Common myeloid progenitor, CD34-positive (primary cell): ENCODE data around the gene PCCA.

Source experiments
- CTCF ChIA-PET: fragments of 350-600 bp; sonication (Branson Sonifier 250); formaldehyde crosslinking; loops from one replicate; lab custom pipeline; 2021; ENCODE audit warnings: antibody characterized with exemption; lab: Charles Lee
- POLR2A ChIA-PET: fragments of 350-600 bp; sonication (Branson Sonifier 250); formaldehyde crosslinking; loops from one replicate; lab custom pipeline; 2021; ENCODE audit warnings: antibody characterized with exemption; lab: Charles Lee
- DNase-seq, 3 donors: peaks; one replicate each; pipeline versions ENCODE4 v3.0.0 to v3.0.0-alpha.2; 2013
- H3K27ac ChIP-seq, 2 experiments: 1 replicate in 1 of 2; 2 replicates in 1 of 2; pipeline ENCODE4 v1.7.0; 2013; ENCODE audit warnings: inconsistent platforms in 2 of 2, low read length in 2 of 2, mild to moderate bottlenecking in 2 of 2, low read depth in 1 of 2, moderate library complexity in 1 of 2; ENCODE audit not compliant: severe bottlenecking in 2 of 2, insufficient read depth in 1 of 2, poor library complexity in 1 of 2
- H3K27me3 ChIP-seq, 5 experiments: replicated peaks in 2 of 5; 1 replicate in 3 of 5; 2 replicates in 2 of 5; pipeline versions ENCODE4 v1.6.1 to v1.7.0; 2013; ENCODE audit warnings: low read length in 4 of 5, mild to moderate bottlenecking in 2 of 5, moderate library complexity in 2 of 5, inconsistent platforms in 1 of 5; ENCODE audit not compliant: insufficient read depth in 5 of 5, control insufficient read depth in 4 of 5
- H3K36me3 ChIP-seq, 4 experiments: 1 replicate in 2 of 4; 2 replicates in 2 of 4; pipeline versions ENCODE4 v1.6.1 to v1.7.0; 2013; ENCODE audit warnings: low read length in 3 of 4, control low read depth in 1 of 4, mild to moderate bottlenecking in 1 of 4; ENCODE audit not compliant: control insufficient read depth in 4 of 4, insufficient read depth in 4 of 4
- H3K4me1 ChIP-seq, 4 experiments: 1 replicate in 3 of 4; 2 replicates in 1 of 4; pipeline versions ENCODE4 v1.6.1 to v1.7.1; 2013; ENCODE audit warnings: low read length in 3 of 4, mild to moderate bottlenecking in 3 of 4, control low read depth in 1 of 4, inconsistent platforms in 1 of 4, moderate library complexity in 1 of 4; ENCODE audit not compliant: control insufficient read depth in 4 of 4, insufficient read depth in 4 of 4; ENCODE audit errors: control extremely low read depth in 1 of 4
- H3K4me3 ChIP-seq, 7 experiments: 1 replicate in 4 of 7; 2 replicates in 3 of 7; pipeline versions ENCODE4 v1.5.1 to v1.7.0; 2013; ENCODE audit warnings: mild to moderate bottlenecking in 7 of 7, low read length in 6 of 7, moderate library complexity in 6 of 7, inconsistent platforms in 2 of 7, low read depth in 2 of 7, control low read depth in 1 of 7; ENCODE audit not compliant: insufficient read depth in 4 of 7, control insufficient read depth in 1 of 7; ENCODE audit errors: extremely low read depth in 1 of 7
- H3K9me3 ChIP-seq, 5 experiments: 1 replicate in 4 of 5; 2 replicates in 1 of 5; pipeline versions ENCODE4 v1.6.1 to v1.7.1; 2013; ENCODE audit warnings: low read length in 4 of 5, mild to moderate bottlenecking in 2 of 5, inconsistent platforms in 1 of 5, low read depth in 1 of 5, moderate library complexity in 1 of 5; ENCODE audit not compliant: control insufficient read depth in 4 of 5, insufficient read depth in 2 of 5; ENCODE audit errors: control extremely low read depth in 1 of 5
- WGBS: methylation state at CpG from one replicate; pipeline ENCODE4 v1.1.5; 2013; ENCODE audit not compliant: insufficient coverage; 5-methylcytosine and 5-hydroxymethylcytosine counted together

PCCA gene

GRCh38 chr13:100182900-100183490 lies 94.1 kb downstream of the PCCA start:
- H3K36me3 ChIP-seq: no peaks in the 10 kb centered on the region
- H3K27me3 ChIP-seq: no peaks in the 10 kb centered on the region
- CTCF ChIA-PET: interaction anchor here (1.5 kb wide), 1 partner anchor 49 kb away, joined by 4 read pairs; no protein-coding TSS in a partner anchor
- WGBS: 100% methylated on average over 1 of the region's 4 CpGs
- peaks cover 0 to 10% (median 2%) of the 10 kb centered on the region in 4 experiments for H3K4me1 ChIP-seq
- H3K9me3 ChIP-seq: peaks cover 0 to 3% (median 0%) of the 10 kb centered on the region in 5 experiments
- POLR2A ChIA-PET: no interaction called here
- H3K4me3 ChIP-seq: no peak overlapping the region
- no peak for DNase-seq
- H3K27ac ChIP-seq: no peak overlapping the region

GRCh38 chr13:100184095-100184494 lies 95.2 kb downstream of the PCCA start:
- H3K27me3 ChIP-seq: no peaks in the 10 kb centered on the region
- no peaks in the 10 kb centered on the region for H3K36me3 ChIP-seq
- H3K4me3 ChIP-seq: no peak overlapping the region
- peaks cover 0 to 3% (median 2%) of the 10 kb centered on the region in 5 experiments for H3K9me3 ChIP-seq
- H3K4me1 ChIP-seq: peaks cover 0 to 10% (median 2%) of the 10 kb centered on the region in 4 experiments
- ChIA-PET CTCF (interaction anchor here (1.5 kb wide), 1 partner anchor 48 kb away, joined by 4 read pairs; no protein-coding TSS in a partner anchor), POLR2A (no interaction called here)
- no peak for DNase-seq
- WGBS: 20% methylated on average over 1 of the region's 3 CpGs
- no peak overlapping the region for H3K27ac ChIP-seq

GRCh38 chr13:100195568-100195967 lies 106.7 kb downstream of the PCCA start:
- CTCF ChIA-PET: no interaction called here

GRCh38 chr13:100196375-100196774 lies 107.5 kb downstream of the PCCA start:
- H3K36me3 ChIP-seq: peaks cover 0 to 4% (median 0%) of the 10 kb centered on the region in 4 experiments
- no peak overlapping the region for H3K4me3 ChIP-seq
- WGBS: no CpG with 5 or more reads among the region's 3 CpGs
- H3K27ac ChIP-seq: no peak overlapping the region
- CTCF ChIA-PET: no interaction called here
- POLR2A ChIA-PET: no interaction called here
- DNase-seq: no peak
- H3K27me3 ChIP-seq: no peaks in the 10 kb centered on the region
- no peaks in the 10 kb centered on the region for H3K4me1 ChIP-seq
- no peaks in the 10 kb centered on the region for H3K9me3 ChIP-seq

More at GRCh38 chr13:100195568-100195967, 106.7 kb downstream of the PCCA start:
- no peak overlapping the region for H3K27ac ChIP-seq
- peaks cover 0 to 4% (median 0%) of the 10 kb centered on the region in 4 experiments for H3K36me3 ChIP-seq
- 100% methylated on average over 1 of the region's 1 CpG for WGBS
- no peak overlapping the region for H3K4me3 ChIP-seq
- no peak for DNase-seq
- H3K9me3 ChIP-seq: no peaks in the 10 kb centered on the region
- H3K27me3 ChIP-seq: no peaks in the 10 kb centered on the region
- POLR2A ChIA-PET: no interaction called here
- no peaks in the 10 kb centered on the region for H3K4me1 ChIP-seq

- Histone ChIP-seq H3K4me3 (no peak overlapping the region), H3K27me3 (no peaks in the 10 kb centered on the region), H3K27ac (no peak overlapping the region), H3K4me1 (no peaks in the 10 kb centered on the region), H3K36me3 (peaks cover 0 to 4% (median 0%) of the 10 kb centered on the region in 4 experiments), H3K9me3 (peaks cover 0 to 4% (median 0%) of the 10 kb centered on the region in 5 experiments)
- WGBS: no CpG with 5 or more reads among the region's 1 CpG
- no peak for DNase-seq
- ChIA-PET CTCF (no interaction called here), POLR2A (no interaction called here)
Observed at GRCh38 chr13:100197116-100197515, 108.2 kb downstream of the PCCA start.

- Histone ChIP-seq H3K27me3 (no peaks in the 10 kb centered on the region), H3K27ac (no peak overlapping the region), H3K36me3 (peaks cover 0 to 4% (median 0%) of the 10 kb centered on the region in 4 experiments), H3K4me1 (no peaks in the 10 kb centered on the region), H3K4me3 (no peak overlapping the region), H3K9me3 (peaks cover 0 to 7% (median 0%) of the 10 kb centered on the region in 5 experiments)
- 98% methylated on average over 5 of the region's 5 CpGs for WGBS
- no peak for DNase-seq
- ChIA-PET POLR2A (interaction anchor here (0.6 kb wide), 1 partner anchor 254 kb away, joined by 3 read pairs; no protein-coding TSS in a partner anchor), CTCF (no interaction called here)
Observed at GRCh38 chr13:100197591-100198365, 108.9 kb downstream of the PCCA start.
